Measurements from ENCODE around the gene NTN5. TPM values are rescaled to one million over a fixed set of nuclear protein-coding genes. Genes with fewer than 3 reads are reported as not detected.

The NTN5 gene
- total RNA-seq, 4 donors from 2014 or later = not detected

DNA sequence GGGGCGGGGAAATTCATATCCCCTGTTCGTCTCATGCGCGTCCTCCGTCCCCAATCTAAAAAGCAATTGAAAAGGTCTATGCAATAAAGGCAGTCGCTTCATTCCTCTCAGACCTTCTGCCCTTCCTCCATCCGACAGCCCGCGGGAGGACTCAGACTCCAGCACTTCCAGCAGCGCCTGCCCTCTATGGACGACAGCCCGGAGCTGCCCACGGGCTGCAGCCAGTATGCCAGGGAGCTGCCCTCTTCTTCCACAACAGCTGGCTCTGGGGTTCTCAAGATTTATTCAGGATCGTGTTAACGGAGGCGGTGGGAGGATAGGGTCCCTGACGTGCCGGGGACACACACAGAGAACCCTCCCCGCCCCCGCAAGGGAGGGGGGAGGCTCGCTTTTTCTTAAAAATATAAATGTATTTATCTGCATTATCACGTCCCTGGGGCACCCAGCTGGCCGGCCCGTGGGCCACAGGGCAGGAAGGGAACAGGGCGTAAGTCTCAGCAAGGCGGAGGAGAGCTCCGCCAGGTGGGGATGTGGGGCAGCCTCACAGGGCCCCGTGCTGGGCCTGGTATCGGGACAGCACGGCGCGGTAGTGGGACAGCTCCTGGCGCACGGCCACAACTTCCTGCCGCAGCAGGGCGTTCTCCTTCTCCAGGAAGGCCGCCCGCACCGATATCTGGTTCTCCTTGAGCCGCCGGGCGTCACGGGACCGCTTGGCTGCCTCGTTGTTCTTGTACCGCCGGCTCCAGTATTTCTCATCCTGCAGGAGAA, 42.3 kb downstream of the NTN5 start:
- in situ Hi-C loops (cut with MboI; ENCODE audit: low sequenced_read_pairs in 4 of 4) (loop anchor here in 1 of 4 donors (25.0 kb wide), 1 partner anchor 107 kb away; the partner anchor contains the start of genes IZUMO1 and RASIP1), intact Hi-C loops (cut with DNase I; ENCODE audit: low total_unique reads) (loop anchor here (10.0 kb wide), 1 partner anchor 1244 kb away; the partner anchor contains the start of genes AKT1S1 and TBC1D17)
- Histone ChIP-seq H3K36me3 (peaks cover 0 to 4% of the 10 kb centered on the region in 2 donors), H3K4me1 (peaks cover 51 to 55% of the 10 kb centered on the region in 2 donors), H3K27me3 (no peaks in the 10 kb centered on the region), H3K4me3 (peak overlapping the region in 2 of 4 donors; percentile 9 to 40), H3K27ac (peak overlapping the region; percentile 97 to 100 (median 100)), H3K9me3 (no peaks in the 10 kb centered on the region)
- TF ChIP-seq CTCF (IDR thresholded peaks at IDR 0.05 in 4 of 5, conservative IDR thresholded peaks at IDR 0.05 in 1 of 5) (peak in 3 of 5 experiments; percentile 13 to 37 (median 15)), POLR2A (IDR thresholded peaks at IDR 0.05) (no peak)
- ATAC-seq (no peak), DNase-seq (peak; percentile 64 to 75)

- ATAC-seq (peak in 1 of 2 donors; percentile 9), DNase-seq (peak in 1 of 2 donors; percentile 81)
- no peak for TF ChIP-seq POLR2A (IDR thresholded peaks at IDR 0.05)
- no peak for TF ChIP-seq CTCF (IDR thresholded peaks at IDR 0.05 in 4 of 5, conservative IDR thresholded peaks at IDR 0.05 in 1 of 5)
- in situ Hi-C loops (cut with MboI; ENCODE audit: low sequenced_read_pairs in 4 of 4) (loop anchor here in 1 of 4 donors (25.0 kb wide), 1 partner anchor 108 kb away; the partner anchor contains the start of genes IZUMO1 and RASIP1), intact Hi-C loops (cut with DNase I; ENCODE audit: low total_unique reads) (loop anchor here (10.0 kb wide), 1 partner anchor 1245 kb away; the partner anchor contains the start of genes AKT1S1 and TBC1D17)
- H3K27ac ChIP-seq = peak overlapping the region; percentile 97 to 100 (median 100)
- H3K4me1 ChIP-seq = peaks cover 54 to 59% of the 10 kb centered on the region in 2 donors
- peak overlapping the region in 1 of 4 donors; percentile 40 for H3K4me3 ChIP-seq
- H3K36me3 ChIP-seq = peaks cover 0 to 4% of the 10 kb centered on the region in 2 donors
- H3K9me3 ChIP-seq = no peaks in the 10 kb centered on the region
- H3K27me3 ChIP-seq = no peaks in the 10 kb centered on the region
Measured at GRCh38 chr19:48629599-48630295, 43.1 kb downstream of the NTN5 start.

DNA sequence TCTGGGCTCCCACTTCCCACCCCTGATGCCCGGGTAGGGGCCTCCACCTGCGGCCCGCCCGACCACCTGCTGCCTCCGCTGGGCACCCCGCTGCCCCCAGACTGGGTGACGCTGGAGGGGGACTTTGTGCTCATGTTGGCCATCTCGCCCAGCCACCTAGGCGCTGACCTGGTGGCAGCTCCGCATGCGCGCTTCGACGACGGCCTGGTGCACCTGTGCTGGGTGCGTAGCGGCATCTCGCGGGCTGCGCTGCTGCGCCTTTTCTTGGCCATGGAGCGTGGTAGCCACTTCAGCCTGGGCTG, 43.6 kb downstream of the NTN5 start:
- Histone ChIP-seq H3K4me1 (peaks cover 53 to 59% of the 10 kb centered on the region in 2 donors), H3K9me3 (no peaks in the 10 kb centered on the region), H3K27ac (peak overlapping the region; percentile 97 to 100 (median 100)), H3K4me3 (no peak overlapping the region), H3K27me3 (no peaks in the 10 kb centered on the region), H3K36me3 (peaks cover 0 to 4% of the 10 kb centered on the region in 2 donors)
- intact Hi-C loops (cut with DNase I; ENCODE audit: low total_unique reads) (no loop called here), in situ Hi-C loops (cut with MboI; ENCODE audit: low sequenced_read_pairs in 4 of 4) (loop anchor here in 1 of 4 donors (25.0 kb wide), 1 partner anchor 108 kb away; the partner anchor contains the start of genes IZUMO1 and RASIP1)
- DNase-seq (no peak), ATAC-seq (no peak)
- TF ChIP-seq POLR2A (IDR thresholded peaks at IDR 0.05) (no peak), CTCF (IDR thresholded peaks at IDR 0.05 in 4 of 5, conservative IDR thresholded peaks at IDR 0.05 in 1 of 5) (no peak)

DNA sequence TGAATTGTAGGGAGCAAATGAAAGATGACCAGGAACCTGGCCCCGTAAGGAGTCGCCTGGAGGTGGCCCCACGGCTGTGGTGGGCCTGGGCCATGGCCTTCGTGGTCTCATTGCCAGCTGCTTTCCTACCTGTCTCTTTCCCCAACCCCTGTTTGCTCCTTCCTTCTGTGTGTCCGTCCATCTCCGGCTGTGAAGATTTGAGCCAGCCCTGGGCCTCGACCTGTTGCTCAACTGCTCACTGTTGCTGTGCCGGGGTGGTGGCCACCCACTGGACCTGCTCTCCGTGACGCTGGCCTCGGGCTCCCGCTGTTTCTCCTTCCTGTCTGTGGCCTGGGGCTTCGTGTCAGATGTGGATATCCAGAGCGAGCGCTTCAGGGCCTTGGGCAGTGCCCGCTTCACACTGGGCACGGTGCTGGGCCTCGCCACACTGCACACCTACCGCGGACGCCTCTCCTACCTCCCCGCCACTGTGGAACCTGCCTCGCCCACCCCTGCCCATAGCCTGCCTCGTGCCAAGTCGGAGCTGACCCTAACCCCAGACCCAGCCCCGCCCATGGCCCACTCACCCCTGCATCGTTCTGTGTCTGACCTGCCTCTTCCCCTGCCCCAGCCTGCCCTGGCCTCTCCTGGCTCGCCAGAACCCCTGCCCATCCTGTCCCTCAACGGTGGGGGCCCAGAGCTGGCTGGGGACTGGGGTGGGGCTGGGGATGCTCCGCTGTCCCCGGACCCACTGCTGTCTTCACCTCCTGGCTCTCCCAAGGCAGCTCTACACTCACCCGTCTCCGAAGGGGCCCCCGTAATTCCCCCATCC, 44.1 kb downstream of the NTN5 start:
- DNase-seq (no peak), ATAC-seq (no peak)
- in situ Hi-C loops (cut with MboI; ENCODE audit: low sequenced_read_pairs in 4 of 4) (loop anchor here in 1 of 4 donors (25.0 kb wide), 1 partner anchor 109 kb away; the partner anchor contains the start of genes IZUMO1 and RASIP1), intact Hi-C loops (cut with DNase I; ENCODE audit: low total_unique reads) (no loop called here)
- Histone ChIP-seq H3K36me3 (peaks cover 0 to 4% of the 10 kb centered on the region in 2 donors), H3K27me3 (no peaks in the 10 kb centered on the region), H3K4me1 (peaks cover 50 to 56% of the 10 kb centered on the region in 2 donors), H3K27ac (peak overlapping the region in 2 of 4 donors; percentile 99 to 100), H3K9me3 (no peaks in the 10 kb centered on the region), H3K4me3 (no peak overlapping the region)
- TF ChIP-seq CTCF (IDR thresholded peaks at IDR 0.05 in 4 of 5, conservative IDR thresholded peaks at IDR 0.05 in 1 of 5) (no peak), POLR2A (IDR thresholded peaks at IDR 0.05) (no peak)
